ENCODE data around the gene MRPL24. TPM values are rescaled to one million over a fixed set of nuclear protein-coding genes. Genes with fewer than 3 reads are reported as not detected.
"Not testable (repeated sequence)": the region's sequence is repeated elsewhere in the genome, so short reads cannot be mapped to it uniquely, and the experiment has no call there.

MRPL24 gene
- 57.9 and 68.2 TPM in 2 replicates for total RNA-seq (2014; rRNA removed; shearing (Covaris generic))

- DNase-seq (ENCODE audit: low read depth), result peak; percentile 99
These were observed at the start of gene MRPL24 for GRCh38 chr1:156740741-156741480. TSS of gene MRPL24 (minus strand) at chr1:156741088. CDS start at chr1:156738704, 2,384 bp downstream.

GRCh38 chr1:156789621-156790318 is 48.9 kb upstream of the MRPL24 start:
- DNase-seq (ENCODE audit: low read depth), result no peak

- no peak for DNase-seq (ENCODE audit: low read depth)
These were observed 47.2 kb upstream of the MRPL24 start for GRCh38 chr1:156788136-156788535.

GRCh38 chr1:156786640-156787039 is 45.8 kb upstream of the MRPL24 start:
- no peak for DNase-seq (ENCODE audit: low read depth)

DNA sequence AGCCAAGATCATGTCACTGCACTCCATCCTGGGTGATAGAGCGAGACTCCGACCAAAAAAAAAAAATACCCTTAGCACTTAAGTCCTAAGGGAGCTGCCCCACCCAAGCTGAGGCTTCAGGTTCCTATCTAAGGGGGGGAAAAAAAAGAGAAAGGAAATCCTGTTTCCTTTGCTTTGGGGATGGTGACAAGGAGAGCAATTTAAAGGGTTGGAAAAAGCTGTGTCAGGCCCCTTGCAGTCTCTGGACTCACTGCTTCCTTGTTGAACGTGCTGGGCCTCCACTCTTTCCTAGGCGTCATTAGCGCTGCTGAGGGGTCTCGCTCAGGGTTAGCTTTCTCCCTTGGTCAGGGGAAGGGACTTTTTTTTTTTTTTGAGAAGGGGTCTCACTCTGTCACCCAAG is 44.6 kb upstream of the MRPL24 start:
- no peak for DNase-seq (ENCODE audit: low read depth)

DNA sequence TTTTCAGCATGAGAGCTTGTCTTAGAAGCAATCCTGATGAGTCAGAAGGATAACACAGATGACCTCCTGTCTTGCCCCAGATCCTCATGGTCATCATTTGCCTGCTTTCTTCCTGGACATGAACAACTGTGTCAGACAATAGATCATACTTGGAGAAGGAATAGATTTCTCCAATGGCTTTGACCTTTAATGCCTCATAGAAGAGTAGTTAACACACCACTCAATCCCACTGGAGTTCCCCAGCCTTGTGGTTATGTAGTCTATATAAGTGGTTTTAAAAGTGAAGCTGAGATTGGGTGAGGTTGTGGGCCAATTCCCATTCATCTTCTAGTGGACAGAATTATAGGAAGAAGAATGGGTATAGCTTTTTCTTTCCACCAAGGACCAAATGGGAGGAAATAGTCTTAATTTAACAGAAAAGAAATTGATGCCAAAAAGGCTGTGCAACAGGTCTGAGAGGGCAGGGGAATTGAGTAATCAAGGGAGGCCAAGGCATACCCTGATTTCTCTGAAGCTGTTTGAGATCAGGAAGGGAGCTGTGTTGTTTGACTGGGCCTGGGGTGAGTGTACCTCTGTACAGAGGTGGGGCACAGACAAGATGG is 40.8 kb upstream of the MRPL24 start:
- DNase-seq (ENCODE audit: low read depth), result peak; percentile 46

- no peak for DNase-seq (ENCODE audit: low read depth)
These were observed 36.7 kb upstream of the MRPL24 start for GRCh38 chr1:156777573-156777972.

DNA sequence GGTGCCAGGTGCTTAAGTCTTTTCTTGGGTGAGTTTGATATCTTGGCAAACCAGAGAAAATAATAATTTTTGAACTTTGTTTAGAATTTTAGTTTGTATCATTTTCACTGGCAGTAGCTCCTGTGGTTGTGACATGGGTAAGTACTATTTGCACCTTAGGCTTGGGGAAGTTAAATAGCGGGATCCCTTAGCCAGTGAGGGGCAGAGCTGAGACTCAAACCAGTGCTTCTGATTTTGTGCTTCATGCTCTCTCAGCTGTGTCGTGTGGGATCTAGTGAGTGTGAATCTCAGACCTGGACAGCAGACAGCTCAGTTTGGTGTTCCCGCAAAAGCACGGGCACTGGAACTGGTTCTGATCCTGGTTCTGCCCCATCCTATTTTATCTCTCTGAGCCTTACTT is 36.1 kb upstream of the MRPL24 start:
- no peak for DNase-seq (ENCODE audit: low read depth)

GRCh38 chr1:156775799-156776198 is 34.9 kb upstream of the MRPL24 start:
- DNase-seq (ENCODE audit: low read depth), result no peak

GRCh38 chr1:156773607-156774006 is 32.7 kb upstream of the MRPL24 start:
- DNase-seq (ENCODE audit: low read depth), result no peak

DNA sequence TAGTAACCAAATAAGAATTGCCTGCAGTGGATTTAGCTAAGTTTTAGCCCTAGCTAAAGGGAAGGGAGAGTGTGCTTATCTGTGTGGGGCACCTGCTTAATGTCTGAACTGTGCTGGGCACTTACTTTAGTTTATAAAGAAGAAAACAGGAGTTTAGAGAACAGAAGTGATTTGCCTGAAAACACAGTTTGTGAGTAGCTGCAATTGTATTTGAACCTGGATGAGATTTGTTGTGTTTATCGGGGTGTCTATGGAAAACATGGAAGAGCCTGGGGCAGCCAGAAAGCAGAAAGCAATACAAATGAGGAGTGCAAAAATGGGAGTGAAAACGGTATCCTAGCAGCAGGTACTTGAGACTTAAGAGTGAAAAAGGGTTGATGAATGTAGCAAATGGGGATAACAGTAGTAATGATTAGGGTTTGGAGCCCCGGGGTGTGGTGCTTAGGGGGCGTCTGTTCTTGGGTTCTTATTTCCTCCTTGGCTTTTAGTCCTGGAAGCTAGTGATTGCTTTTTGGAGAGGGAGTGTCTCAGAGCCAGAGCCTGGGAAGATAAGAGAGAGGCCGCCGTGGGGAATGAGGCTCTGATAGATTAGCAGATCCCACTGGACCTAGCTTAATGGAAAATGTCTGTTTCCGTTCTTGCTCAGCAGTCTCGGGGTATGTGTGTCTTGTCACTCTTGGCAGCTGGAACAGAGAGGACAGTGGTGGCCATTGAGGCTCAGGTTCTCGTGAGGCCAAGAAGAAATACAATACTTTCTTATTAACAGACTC is 32.0 kb upstream of the MRPL24 start:
- no peak for DNase-seq (ENCODE audit: low read depth)

DNA sequence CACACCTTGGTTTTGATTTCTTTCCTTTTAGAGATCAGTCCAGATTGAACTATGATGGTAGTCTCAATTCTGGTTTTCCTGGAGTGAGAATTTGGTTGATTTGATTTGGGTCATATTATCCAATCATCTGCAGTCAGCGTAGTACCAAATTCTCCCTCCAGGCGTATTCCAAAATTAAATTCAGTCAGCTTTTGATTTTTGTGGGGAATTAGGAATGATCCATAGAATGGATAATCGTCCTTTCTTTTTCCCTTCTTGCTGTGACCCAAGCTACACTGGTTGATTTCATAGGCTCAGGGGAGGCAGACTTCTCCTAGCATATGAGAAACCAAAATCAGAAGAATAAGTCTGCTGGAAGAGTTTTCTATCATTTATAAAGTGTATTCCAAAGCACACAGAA is 31.3 kb upstream of the MRPL24 start:
- no peak for DNase-seq (ENCODE audit: low read depth)

GRCh38 chr1:156768610-156769295 is 27.9 kb upstream of the MRPL24 start:
- DNase-seq (ENCODE audit: low read depth), result no peak

GRCh38 chr1:156767879-156768604 is 27.2 kb upstream of the MRPL24 start:
- DNase-seq (ENCODE audit: low read depth), result no peak

- DNase-seq (ENCODE audit: low read depth), result peak; percentile 100
These were observed 26.4 kb upstream of the MRPL24 start, which contains the start of gene PRCC for GRCh38 chr1:156767101-156767878. TSS of gene PRCC (plus strand) at chr1:156767535. CDS start at chr1:156767772, 237 bp downstream.

- no peak for DNase-seq (ENCODE audit: low read depth)
These were observed 25.6 kb upstream of the MRPL24 start for GRCh38 chr1:156766298-156767100.

DNA sequence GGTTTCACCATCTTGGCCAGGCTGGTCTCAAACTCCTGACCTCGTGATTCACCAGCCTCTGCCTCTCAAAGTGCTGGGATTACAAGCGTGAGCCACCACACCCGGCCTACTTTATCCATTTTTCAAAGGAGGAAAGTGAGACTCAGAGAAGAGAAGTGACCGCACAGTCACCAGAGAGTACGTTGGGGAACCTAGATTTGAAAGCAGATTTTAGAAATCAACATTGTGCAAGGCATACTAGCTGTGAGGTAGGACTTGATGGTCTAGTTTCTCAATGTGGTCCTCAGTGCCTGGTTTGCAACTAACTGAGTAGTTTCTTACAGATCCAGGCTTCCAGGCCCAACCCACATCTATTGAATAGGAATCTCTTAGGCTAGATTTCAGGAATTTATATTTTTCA is 24.8 kb upstream of the MRPL24 start:
- DNase-seq (ENCODE audit: low read depth), result no peak

DNA sequence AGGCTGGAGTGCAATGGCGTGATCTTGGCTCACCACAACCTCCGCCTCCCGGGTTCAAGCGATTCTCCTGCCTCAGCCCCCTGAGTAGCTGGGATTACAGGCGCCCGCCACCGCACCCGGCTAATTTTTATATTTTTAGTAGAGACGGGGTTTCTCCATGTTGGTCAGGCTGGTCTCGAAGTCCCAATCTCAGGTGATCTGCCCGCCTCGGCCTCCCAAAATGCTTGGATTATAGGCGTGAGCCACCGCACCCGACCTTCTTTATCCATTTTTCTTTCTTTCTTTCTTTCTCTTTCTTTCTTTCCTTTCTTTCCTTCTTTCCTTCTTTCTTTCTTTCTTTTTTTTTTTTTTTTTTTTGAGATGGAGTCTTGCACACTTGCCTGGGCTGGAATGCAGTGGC is 24.2 kb upstream of the MRPL24 start:
- not testable (repeated sequence) for DNase-seq (ENCODE audit: low read depth)

DNA sequence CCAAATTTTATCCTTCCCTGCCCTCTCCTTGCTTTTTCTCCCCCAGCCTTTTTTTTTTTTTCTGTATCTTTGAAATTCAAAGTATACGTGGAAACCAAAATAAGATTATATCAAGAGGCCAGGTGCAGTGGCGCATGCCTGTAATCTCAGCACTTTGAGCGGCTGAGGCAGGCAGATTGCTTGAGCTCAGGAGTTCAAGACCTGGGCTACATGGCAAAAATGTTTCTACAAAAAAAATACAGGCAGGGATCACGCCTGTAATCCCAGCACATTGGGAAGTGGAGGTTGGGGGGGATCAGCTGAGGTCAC is 19.9 kb upstream of the MRPL24 start:
- DNase-seq (ENCODE audit: low read depth), result no peak

Measured in RPMI7951 (cell line).